ENCODE results near the gene OTUD1.
"Not testable (repeated sequence)": the region's sequence is repeated elsewhere in the genome, so short reads cannot be mapped to it uniquely, and the experiment has no call there.

The OTUD1 gene

GRCh38 chr10:23438547-23439451 lies at the start of gene OTUD1:
Gene OTUD1 (plus strand): TSS chr10:23439075. CDS start chr10:23439458, 383 bp downstream.
- peak; percentile 77 to 82 for DNase-seq

GRCh38 chr10:23390408-23390807 lies 48.5 kb upstream of the OTUD1 start:
- DNase-seq: not testable (repeated sequence)

GRCh38 chr10:23390809-23391208 lies 48.1 kb upstream of the OTUD1 start:
- no peak for DNase-seq

- no peak for DNase-seq
These were observed 47.1 kb upstream of the OTUD1 start for GRCh38 chr10:23391821-23392220.

- DNase-seq: no peak
These were observed 43.9 kb upstream of the OTUD1 start for GRCh38 chr10:23395017-23395416.

GRCh38 chr10:23396695-23397094 lies 42.2 kb upstream of the OTUD1 start:
- no peak for DNase-seq

GRCh38 chr10:23399701-23400144 lies 39.2 kb upstream of the OTUD1 start:
- DNase-seq: no peak

GRCh38 chr10:23402856-23403255 lies 36.0 kb upstream of the OTUD1 start:
- DNase-seq: no peak

- no peak for DNase-seq
These were observed 35.6 kb upstream of the OTUD1 start for GRCh38 chr10:23403278-23403677.

- DNase-seq: no peak
These were observed 35.2 kb upstream of the OTUD1 start for GRCh38 chr10:23403719-23404118.

- no peak for DNase-seq
These were observed 34.4 kb upstream of the OTUD1 start for GRCh38 chr10:23404461-23404980.

GRCh38 chr10:23405540-23405939 lies 33.3 kb upstream of the OTUD1 start:
- no peak for DNase-seq

GRCh38 chr10:23406409-23406808 lies 32.5 kb upstream of the OTUD1 start:
- DNase-seq: no peak

- DNase-seq: no peak
These were observed 30.4 kb upstream of the OTUD1 start for GRCh38 chr10:23408330-23408976.

GRCh38 chr10:23412223-23412622 lies 26.7 kb upstream of the OTUD1 start:
- DNase-seq: no peak

- peak; percentile 8 to 22 for DNase-seq
These were observed 25.2 kb upstream of the OTUD1 start for GRCh38 chr10:23413629-23414089.

GRCh38 chr10:23414658-23415057 lies 24.2 kb upstream of the OTUD1 start:
- DNase-seq: no peak

GRCh38 chr10:23417254-23417653 lies 21.6 kb upstream of the OTUD1 start:
- no peak for DNase-seq

- DNase-seq: no peak
These were observed 20.7 kb upstream of the OTUD1 start for GRCh38 chr10:23418051-23418681.

- no peak for DNase-seq
These were observed 19.7 kb upstream of the OTUD1 start for GRCh38 chr10:23419201-23419600.

- no peak for DNase-seq
These were observed 19.1 kb upstream of the OTUD1 start for GRCh38 chr10:23419655-23420329.

- DNase-seq: no peak
These were observed 17.5 kb upstream of the OTUD1 start for GRCh38 chr10:23421397-23421796.

- DNase-seq: no peak
These were observed 16.9 kb upstream of the OTUD1 start for GRCh38 chr10:23422003-23422411.

Measured in AML-193 (cell line).